Cardiac fibroblast (primary cell): Measurements from ENCODE around the gene IL31.

Experiments
- DNase-seq, 2 donors: peaks; one replicate each; pipeline versions ENCODE4 v3.0.0 to v3.0.0-alpha.2; 2010; ENCODE audit warnings: low read depth in 2 of 2
- H3K4me3 ChIP-seq, 2 donors: replicated peaks in 1 of 2; 1 replicate in 1 of 2; 2 replicates in 1 of 2; pipeline ENCODE4 v1.5.1; 2011; ENCODE audit warnings: low read depth in 2 of 2, low read length in 2 of 2, mild to moderate bottlenecking in 2 of 2, moderate library complexity in 1 of 2
- TF ChIP-seq, protein P1 (sequence below): IDR thresholded peaks from one replicate; pipeline ENCODE4 v1.5.1; 2011; ENCODE audit warnings: low read depth, mild to moderate bottlenecking, low read length, inconsistent platforms

The IL31 gene

GRCh38 chr12:122167356-122167925 is 6.6 kb downstream of the IL31 start:
- TF ChIP-seq, protein P1, sequence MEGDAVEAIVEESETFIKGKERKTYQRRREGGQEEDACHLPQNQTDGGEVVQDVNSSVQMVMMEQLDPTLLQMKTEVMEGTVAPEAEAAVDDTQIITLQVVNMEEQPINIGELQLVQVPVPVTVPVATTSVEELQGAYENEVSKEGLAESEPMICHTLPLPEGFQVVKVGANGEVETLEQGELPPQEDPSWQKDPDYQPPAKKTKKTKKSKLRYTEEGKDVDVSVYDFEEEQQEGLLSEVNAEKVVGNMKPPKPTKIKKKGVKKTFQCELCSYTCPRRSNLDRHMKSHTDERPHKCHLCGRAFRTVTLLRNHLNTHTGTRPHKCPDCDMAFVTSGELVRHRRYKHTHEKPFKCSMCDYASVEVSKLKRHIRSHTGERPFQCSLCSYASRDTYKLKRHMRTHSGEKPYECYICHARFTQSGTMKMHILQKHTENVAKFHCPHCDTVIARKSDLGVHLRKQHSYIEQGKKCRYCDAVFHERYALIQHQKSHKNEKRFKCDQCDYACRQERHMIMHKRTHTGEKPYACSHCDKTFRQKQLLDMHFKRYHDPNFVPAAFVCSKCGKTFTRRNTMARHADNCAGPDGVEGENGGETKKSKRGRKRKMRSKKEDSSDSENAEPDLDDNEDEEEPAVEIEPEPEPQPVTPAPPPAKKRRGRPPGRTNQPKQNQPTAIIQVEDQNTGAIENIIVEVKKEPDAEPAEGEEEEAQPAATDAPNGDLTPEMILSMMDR = no peak
- no peak overlapping the region for H3K4me3 ChIP-seq
- DNase-seq = peak in 1 of 2 donors; percentile 20

DNA sequence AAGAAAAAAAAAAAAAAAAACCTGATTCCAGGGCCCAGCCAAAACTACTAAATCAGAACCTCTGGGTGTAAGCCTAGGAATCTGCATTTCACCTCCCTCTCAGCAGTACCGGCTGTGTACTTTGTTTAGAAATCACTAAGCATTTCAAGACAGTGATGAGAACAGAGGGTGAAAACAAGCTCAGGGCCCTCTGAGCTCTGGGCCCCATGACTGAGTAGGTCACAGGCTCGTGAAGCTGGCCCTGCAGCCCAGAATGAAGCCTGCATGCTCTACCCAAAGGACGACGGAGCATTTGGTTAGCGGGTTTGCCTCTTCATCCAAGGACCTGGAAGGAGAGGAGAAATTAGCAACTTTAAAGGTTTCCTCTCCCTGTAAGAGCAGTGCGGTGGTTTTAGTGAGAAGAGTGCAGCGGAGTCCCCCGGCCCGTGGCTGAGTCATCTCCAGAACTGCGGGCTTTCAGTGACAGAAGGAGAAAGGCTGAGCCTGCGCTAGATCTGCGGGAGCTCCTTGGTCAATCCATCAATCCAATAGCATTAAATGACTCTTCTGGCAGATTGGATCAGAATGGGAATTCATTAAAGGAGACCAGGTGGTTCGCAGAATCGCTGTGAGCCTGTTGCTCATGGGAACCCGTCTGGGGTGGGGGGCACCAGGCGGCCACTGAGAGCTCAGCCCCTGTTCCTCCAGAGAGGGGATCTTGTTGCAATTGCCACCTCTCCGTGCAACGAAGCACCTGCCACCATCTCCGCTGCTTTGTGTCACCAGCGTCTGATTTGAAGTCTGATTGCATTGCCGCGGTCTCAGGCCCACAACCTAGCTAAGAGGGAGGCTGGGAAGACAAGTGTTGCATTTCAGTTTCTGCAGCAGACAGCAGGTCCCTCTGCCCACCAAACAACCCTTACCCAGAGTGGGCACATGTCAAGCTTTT is 7.3 kb downstream of the IL31 start:
- H3K4me3 ChIP-seq = no peak overlapping the region
- DNase-seq = no peak
- TF ChIP-seq, protein P1 = no peak

- TF ChIP-seq, protein P1 = no peak
- no peak overlapping the region for H3K4me3 ChIP-seq
- DNase-seq = no peak
These were observed 11.0 kb downstream of the IL31 start for GRCh38 chr12:122162976-122163375.

DNA sequence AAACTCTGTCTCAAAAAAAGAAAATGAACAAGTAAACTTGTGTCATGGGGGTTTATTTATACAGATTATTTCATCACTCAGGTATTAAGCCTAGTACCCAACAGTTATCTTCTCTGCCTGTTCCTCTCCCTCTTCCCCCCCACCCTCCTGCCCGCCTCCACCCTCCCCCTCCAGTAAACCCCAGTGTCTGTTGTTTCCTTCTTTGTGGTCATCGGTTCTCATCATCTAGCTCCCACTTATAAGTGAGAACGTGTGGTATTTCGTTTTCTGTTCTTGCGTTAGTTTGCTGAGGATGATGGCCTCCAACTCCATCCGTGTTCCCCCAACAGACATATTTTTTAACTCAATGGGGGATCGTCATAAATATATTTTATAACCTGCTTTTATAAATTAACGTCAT is 12.3 kb downstream of the IL31 start:
- TF ChIP-seq, protein P1 = no peak

DNA sequence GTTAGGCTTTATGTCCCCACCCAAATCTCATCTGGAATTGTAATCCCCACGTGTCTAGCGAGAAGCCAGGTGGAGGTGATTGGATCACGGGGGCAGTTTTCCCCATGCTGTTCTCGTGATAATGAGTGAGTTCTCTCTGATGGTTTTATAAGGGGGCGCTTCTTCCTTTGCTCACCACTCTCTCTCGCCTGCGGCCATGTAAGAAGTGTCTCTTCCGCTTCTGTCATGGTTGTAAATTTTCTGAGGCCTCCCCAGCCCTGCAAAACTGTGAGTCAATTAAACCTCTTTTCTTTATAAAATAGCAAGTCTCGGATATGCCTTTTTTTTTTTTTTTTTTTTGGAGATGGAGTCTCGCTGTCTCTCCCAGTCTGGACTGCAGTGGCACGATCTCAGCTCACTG is 13.3 kb downstream of the IL31 start:
- TF ChIP-seq, protein P1 = no peak
- no peak overlapping the region for H3K4me3 ChIP-seq

More for the DNA sequence above, 12.3 kb downstream of the IL31 start:
- H3K4me3 ChIP-seq = no peak overlapping the region
- DNase-seq = no peak

DNA sequence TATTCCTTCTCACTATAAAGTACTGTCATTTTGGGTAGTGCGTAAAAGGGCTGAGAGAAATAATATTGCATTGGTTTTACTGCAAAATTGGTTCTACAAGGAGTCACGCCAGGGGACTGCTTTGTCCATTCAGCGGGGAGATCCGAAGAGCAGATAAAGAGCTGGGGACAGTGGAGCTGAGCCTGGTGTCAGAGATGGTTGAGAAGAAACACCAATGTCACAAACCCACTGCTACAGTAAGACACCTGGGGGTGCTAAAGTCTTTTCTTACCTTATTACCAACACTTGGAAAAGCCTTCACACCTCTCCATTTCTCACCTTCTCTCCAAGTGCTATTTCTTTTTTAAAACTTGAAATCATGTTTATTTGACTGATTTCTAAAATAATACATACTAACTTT is 14.1 kb downstream of the IL31 start:
- H3K4me3 ChIP-seq = no peak overlapping the region
- TF ChIP-seq, protein P1 = no peak
- DNase-seq = no peak

More for the DNA sequence above, 13.3 kb downstream of the IL31 start:
- DNase-seq = no peak
